Measurements from ENCODE around the gene SLC38A9. TPM values are rescaled to one million over a fixed set of nuclear protein-coding genes. Genes with fewer than 3 reads are reported as not detected.

SLC38A9 gene, protein sequence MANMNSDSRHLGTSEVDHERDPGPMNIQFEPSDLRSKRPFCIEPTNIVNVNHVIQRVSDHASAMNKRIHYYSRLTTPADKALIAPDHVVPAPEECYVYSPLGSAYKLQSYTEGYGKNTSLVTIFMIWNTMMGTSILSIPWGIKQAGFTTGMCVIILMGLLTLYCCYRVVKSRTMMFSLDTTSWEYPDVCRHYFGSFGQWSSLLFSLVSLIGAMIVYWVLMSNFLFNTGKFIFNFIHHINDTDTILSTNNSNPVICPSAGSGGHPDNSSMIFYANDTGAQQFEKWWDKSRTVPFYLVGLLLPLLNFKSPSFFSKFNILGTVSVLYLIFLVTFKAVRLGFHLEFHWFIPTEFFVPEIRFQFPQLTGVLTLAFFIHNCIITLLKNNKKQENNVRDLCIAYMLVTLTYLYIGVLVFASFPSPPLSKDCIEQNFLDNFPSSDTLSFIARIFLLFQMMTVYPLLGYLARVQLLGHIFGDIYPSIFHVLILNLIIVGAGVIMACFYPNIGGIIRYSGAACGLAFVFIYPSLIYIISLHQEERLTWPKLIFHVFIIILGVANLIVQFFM
- 10.4 and 13.1 TPM in 2 replicates for total RNA-seq

DNA sequence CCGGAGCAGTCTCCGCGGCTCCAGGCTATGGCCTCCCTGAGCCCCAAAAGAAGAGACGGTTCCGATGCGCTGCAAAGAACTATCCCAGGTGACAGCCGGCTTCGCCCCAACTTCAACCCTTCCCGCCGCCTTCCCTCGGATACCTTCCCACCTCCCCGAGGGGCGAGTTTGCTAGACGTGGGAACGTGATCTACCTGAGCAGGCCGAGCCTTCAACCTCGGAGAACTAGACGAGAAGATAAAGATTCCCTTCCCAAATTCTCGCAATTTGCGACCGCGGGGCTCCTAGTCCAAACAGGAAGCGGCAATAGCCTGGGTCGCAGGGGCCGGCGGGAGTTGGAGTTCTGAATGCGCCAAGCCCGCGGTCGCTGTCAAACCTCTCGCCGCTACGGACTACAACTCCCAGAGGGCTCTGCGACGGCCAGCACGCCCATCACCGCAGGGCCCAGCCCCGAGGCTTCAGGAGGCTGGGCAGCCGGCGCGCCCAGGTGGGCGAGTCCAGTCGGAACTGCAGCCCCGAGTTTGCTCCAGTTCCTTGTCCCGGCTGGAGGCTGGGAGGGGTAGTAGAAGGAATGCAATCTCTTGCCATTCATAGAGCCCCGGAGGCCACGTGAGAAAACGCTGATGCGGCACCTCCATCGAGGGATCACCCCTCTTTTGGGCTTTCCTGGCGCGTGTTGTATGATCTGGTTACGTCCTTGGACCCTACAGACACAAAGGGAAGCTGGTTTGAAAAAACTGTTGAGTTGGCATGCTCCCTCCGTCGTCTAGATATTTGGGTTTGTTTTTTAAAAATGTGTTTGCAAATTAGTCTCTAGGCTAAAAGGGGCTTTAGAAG is at the start of gene SLC38A9:
TSS of gene SLC38A9 (minus strand) at position 302 of the 837 bp plus-strand sequence. CDS start 14,366 bp downstream, outside the sequence.

DNA sequence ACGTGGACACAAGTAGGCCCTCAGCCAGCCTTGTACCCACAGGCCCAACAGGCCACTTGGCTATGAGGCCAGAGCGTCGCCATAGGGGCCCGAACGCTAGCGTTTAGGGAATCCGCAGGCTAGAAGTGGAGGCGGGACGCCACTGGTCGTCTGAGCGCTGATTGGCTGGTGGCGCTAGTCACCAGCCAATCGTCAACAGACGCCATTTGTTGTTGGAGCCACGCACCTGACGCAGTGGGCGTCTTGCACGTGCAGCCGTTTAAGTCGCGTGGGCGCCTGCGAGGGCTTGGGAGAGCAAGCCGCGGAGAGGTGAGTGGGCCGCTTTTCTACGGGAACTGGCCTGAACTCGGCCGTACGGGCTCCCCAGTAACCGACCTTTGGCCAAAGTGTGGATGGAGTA is 25.7 kb upstream of the SLC38A9 start, which contains the start of gene DDX4:
TSS of gene DDX4 (plus strand) at position 269 of the 400 bp plus-strand sequence. CDS start 903 bp downstream, outside the sequence.

Other genes starting within 250 kb of the SLC38A9 start
- gene PLPP1, start 177.4 kb downstream of the SLC38A9 start, total RNA-seq, result 158 and 187 TPM in 2 replicates
- gene DDX4, start 25.7 kb upstream of the SLC38A9 start, total RNA-seq, result not detected in 2 replicates
- 0.20 and 0.31 TPM in 2 replicates for gene IL31RA, start 139.0 kb upstream of the SLC38A9 start, total RNA-seq

Measured in cardiac ventricle fibroblast (primary cell).